Effector CD8-positive, alpha-beta T cell (primary cell): Measurements from ENCODE around the gene RNF113B.

ENCODE experiments used
- DNase-seq: peaks from one replicate; lab custom pipeline; 2025; lab: John Stamatoyannopoulos, UW

RNF113B gene

DNA sequence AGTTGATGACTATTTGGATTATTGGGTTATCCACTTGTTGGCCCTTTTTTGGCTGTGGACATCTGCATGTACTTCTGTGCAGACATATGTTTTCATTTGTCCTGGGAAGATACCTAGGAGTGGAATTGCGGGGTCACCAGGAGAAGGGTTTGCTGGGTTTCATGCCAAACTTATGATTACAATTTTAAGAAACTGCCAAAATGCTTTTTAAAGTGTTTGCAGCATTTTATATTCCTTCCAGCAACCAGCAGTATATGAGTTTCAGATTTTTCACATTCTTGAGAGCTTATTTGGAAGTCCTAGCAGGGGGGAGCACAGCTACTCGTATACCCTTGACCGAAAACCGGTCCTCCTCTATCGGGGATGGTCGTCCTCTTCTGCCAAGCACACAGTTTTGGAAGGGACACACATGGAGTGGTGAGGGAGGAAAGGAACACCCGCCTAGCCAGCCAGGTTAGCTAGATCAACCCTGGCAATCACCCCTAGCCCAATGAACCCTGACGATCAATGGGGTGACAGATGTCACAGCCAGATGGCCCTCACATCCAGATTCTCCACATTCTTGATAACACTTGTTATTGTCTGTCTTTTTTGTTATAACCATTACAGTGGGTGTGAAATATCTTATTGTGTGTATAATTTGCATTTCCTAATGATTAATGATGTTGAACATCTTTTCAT, 26.7 kb upstream of the RNF113B start:
- no peak for DNase-seq

DNA sequence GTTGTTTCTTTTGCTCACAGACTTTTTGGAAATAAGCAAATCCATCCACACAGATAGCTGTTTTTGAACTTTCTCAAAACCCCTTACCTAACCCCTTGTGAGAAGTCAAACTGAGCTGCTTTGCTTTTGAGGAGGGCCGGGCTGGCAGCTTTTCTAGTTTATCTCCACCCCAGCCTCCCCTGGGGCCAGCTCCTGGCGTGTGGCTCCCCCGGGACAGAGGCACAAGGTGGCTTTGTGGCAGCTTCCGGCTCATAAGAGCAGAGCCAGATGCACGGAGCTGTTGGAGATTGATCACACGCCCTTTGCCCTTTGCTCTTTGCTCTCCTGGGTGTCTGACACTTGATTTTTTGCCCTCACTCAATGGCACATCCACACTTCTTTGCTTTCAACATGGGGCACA, 24.9 kb upstream of the RNF113B start:
- no peak for DNase-seq

DNA sequence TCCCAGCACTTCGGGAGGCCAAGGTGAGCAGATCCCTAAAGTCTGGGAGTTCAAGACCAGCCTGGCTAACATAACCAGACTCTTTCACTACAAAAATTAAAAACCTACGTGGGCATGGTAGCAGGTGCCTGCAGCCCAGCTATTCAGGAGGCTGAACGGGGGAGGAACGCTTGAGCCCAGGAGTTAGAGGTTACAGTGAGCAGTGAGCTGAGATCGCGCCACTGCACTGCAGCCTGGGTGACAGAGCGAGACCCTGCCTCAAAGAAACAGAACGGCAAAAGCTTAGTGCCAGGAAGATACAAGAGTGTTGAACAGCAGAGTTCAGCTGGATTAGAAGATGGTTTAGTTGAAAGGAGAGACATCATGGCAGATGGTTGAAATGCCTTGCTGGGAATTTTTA, 24.1 kb upstream of the RNF113B start:
- no peak for DNase-seq

DNA sequence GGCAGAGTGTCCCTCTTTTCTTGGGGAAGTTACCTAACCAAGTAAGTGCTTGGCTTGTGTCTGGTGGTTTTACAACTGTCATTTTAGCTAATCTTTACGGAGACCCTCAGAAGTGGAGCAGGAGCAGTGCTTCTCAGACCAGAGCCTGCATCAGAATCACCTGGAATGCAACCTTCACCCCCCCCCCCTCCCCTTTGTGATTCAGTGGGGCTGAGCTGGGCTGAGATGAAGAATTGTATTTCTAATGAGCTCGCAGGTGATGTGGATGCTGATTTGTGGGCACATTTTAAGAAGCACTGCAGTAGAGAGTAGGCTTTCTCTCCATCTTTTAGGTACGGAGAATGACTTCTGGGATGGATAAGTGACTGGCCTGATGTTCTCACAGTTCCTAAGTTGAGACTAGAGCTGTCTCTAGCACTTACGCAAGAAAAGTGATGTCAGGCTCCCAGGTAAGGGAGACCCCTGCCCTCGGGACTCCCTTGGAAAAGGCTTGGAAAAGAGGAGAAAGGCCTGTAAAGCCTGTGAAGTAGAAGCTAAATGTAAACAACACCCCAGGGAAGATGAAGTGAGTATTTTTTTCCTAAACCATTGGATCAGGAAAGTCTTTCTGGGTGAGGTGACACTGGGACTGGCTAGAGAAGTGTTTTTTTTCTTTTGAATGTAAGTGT, 23.3 kb upstream of the RNF113B start:
- no peak for DNase-seq

DNA sequence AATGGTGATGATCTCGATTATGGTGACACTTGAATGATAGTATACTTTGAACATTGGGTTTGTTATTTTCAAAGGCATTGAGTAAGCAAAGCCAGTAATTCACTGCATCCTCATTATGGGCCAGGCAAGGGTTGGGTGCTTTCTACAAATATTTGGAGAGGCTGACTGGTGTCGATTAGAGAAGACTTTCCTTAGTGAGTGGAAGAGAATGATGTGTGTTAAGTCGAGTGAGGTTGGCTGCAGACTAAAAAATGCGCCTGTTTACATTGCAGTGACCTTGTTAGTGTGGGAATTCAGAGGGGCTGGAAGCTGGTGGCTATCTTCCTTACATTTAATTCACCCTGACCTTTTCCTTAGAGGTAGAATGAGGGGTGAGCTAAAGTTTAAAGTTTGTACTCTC, 22.4 kb upstream of the RNF113B start:
- no peak for DNase-seq

DNA sequence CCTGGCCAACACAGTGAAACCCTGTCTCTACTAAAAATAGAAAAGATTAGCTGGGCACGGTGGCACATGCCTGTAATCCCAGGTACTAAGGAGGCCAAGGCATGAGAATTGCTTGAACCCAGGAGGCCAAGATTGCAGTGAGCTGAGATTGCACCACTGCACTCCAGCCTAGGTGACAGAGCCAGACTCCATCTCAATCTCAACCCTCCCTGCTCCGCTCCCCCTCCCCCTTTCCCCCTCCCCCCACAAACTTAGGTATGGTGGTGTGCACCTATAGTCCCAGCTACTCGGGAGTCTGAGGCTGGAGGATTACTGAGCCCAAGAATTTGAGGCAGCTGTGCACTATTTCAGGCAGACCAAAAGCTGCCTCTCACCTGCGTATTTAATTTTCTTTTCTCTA, 21.6 kb upstream of the RNF113B start:
- DNase-seq, result no peak

DNA sequence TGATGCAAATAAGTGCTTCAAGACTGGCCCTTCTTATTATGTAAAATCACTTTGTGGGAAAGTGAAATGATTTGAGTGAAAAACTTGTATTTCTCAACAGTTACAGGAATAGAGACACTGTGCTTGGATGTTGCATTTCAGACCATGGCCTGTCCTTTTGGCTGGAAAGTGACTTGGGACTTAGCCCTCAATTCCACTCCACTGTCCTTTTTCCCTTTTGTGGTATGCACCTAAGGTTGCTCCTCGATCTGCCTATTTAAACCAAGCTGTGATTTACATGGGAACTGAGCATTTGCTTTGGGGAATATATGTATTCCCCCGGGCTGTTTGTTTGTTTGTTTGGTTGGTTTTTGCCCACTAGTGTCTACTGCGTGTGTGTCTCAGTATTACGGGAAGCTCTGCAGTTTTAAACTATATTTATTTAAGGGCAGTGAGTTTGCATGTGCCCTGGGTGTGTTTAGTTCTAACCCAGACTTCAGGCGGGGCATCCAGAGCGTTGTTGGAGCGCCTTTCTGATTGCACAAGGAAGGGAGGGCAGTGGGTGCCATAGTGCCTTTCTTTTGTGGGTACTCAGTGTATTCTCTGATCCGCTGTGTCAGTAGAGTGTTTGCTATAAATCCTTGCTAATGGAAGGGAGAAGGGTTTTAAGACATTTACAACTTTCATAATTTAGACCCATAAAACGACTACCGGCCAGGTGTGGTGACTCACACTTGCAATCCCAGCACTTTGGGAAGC, 18.2 kb upstream of the RNF113B start:
- DNase-seq, result no peak

- DNase-seq, result no peak
Measured at GRCh38 chr13:98192008-98192407, 14.9 kb upstream of the RNF113B start.

- no peak for DNase-seq
Measured at GRCh38 chr13:98190889-98191444, 13.9 kb upstream of the RNF113B start.

- DNase-seq, result no peak
Measured at GRCh38 chr13:98189841-98190505, 12.9 kb upstream of the RNF113B start.

GRCh38 chr13:98188544-98189166, 11.6 kb upstream of the RNF113B start:
- DNase-seq, result no peak

- DNase-seq, result no peak
Measured at GRCh38 chr13:98187965-98188261, 10.8 kb upstream of the RNF113B start.

GRCh38 chr13:98187155-98187964, 10.3 kb upstream of the RNF113B start:
- DNase-seq, result no peak

GRCh38 chr13:98184792-98185191, 7.7 kb upstream of the RNF113B start:
- no peak for DNase-seq

DNA sequence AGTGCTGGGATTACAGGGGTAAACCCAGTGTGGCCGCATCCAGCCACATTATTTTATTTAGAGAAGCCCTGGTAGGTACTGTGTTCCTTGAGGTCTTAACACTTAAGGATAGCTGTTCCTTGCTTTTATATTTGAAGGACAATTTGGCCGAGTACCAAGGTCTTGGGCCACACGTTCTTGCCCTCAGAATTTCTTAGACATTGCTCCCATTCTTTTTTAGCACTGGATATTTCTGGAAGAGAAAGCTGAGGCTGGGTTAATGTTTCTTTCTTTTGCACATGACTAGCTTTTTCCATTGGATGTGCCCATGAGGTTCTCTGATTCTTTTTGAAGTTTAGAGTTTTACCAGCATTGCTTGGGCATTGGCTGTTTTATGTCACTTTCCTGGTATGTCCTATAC, 5.5 kb upstream of the RNF113B start:
- no peak for DNase-seq

GRCh38 chr13:98182153-98182552, 5.1 kb upstream of the RNF113B start:
- no peak for DNase-seq

GRCh38 chr13:98181111-98181815, 4.2 kb upstream of the RNF113B start:
- DNase-seq, result no peak

DNA sequence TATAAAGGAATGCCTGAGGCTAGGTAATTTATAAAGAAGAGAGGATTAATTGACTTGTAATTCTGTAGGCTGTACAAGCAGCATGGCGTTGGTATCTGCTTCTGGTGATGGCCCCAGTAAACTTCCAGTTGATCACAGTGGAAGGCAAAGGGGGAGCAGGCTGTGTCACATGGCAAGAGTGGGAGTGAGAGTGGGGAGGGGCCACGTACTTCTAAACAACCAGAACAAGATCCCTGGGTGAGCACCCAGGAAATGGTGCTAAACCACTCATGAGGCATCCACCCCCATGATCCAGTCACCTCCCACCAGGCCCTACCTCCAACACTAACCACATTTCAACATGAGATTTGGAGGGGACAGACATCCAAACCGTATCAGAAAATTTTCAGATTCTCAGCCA, 3.0 kb upstream of the RNF113B start:
- no peak for DNase-seq

GRCh38 chr13:98175823-98176222, 1.2 kb downstream of the RNF113B start:
- no peak for DNase-seq

GRCh38 chr13:98175043-98175442, 2.0 kb downstream of the RNF113B start:
- no peak for DNase-seq

GRCh38 chr13:98174307-98174706, 2.8 kb downstream of the RNF113B start:
- DNase-seq, result no peak
